ENCODE data around the gene SH2D3C. TPM values are rescaled to one million over a fixed set of nuclear protein-coding genes. Genes with fewer than 3 reads are reported as not detected.

Gene SH2D3C
- total RNA-seq, 1 experiment from 2014 or later, result not detected

GRCh38 chr9:127726871-127727270, 51.6 kb downstream of the SH2D3C start:
- Mint-ChIP-seq H3K36me3 (ENCODE audit: insufficient read depth, unreplicated experiment) (peaks cover 6% of the 10 kb centered on the region), H3K27me3 (ENCODE audit: insufficient read depth, unreplicated experiment) (no peaks in the 10 kb centered on the region), H3K9me3 (ENCODE audit: unreplicated experiment) (no peaks in the 10 kb centered on the region), H3K27ac (ENCODE audit: low read depth, unreplicated experiment) (no peak overlapping the region), H3K4me1 (ENCODE audit: insufficient read depth, unreplicated experiment) (peaks cover 11% of the 10 kb centered on the region), H3K4me3 (ENCODE audit: unreplicated experiment) (no peak overlapping the region)
- intact Hi-C loops (cut with micrococcal nuclease), result no loop called here
- no peak for TF ChIP-seq CTCF (IDR thresholded peaks at IDR 0.05; ENCODE audit: unreplicated experiment)
- ChIA-PET POLR2A (no interaction called here), CTCF (interaction anchor here (0.7 to 3.3 kb wide), 4 partner anchors 9 to 788 kb away, joined by 3 to 12 read pairs (median 4); partner anchors contain the start of gene TOR2A)
- no peak for DNase-seq (ENCODE audit: unreplicated experiment)
- BruUV-seq (replicated peaks), result no TSS peak

GRCh38 chr9:127724012-127724411, 54.5 kb downstream of the SH2D3C start:
- TF ChIP-seq CTCF (IDR thresholded peaks at IDR 0.05; ENCODE audit: unreplicated experiment), result no peak
- H3K4me3 Mint-ChIP-seq (ENCODE audit: unreplicated experiment), result no peak overlapping the region
- ChIA-PET POLR2A (interaction anchor here (0.6 kb wide), 1 partner anchor 231 kb away, joined by 4 read pairs; no protein-coding TSS in a partner anchor), CTCF (interaction anchor here (0.6 to 3.3 kb wide), 3 partner anchors 11 to 135 kb away, joined by 6 to 12 read pairs (median 7); partner anchors contain the start of gene TOR2A)
- no peak for DNase-seq (ENCODE audit: unreplicated experiment)
- no TSS peak for BruUV-seq (replicated peaks)
- no peaks in the 10 kb centered on the region for H3K9me3 Mint-ChIP-seq (ENCODE audit: unreplicated experiment)
- peaks cover 27% of the 10 kb centered on the region for H3K4me1 Mint-ChIP-seq (ENCODE audit: insufficient read depth, unreplicated experiment)
- intact Hi-C loops (cut with micrococcal nuclease), result loop anchor here (5.0 kb wide), 1 partner anchor 112 kb away; the partner anchor contains the start of gene STXBP1
- H3K27me3 Mint-ChIP-seq (ENCODE audit: insufficient read depth, unreplicated experiment), result no peaks in the 10 kb centered on the region
- no peaks in the 10 kb centered on the region for H3K36me3 Mint-ChIP-seq (ENCODE audit: insufficient read depth, unreplicated experiment)
- no peak overlapping the region for H3K27ac Mint-ChIP-seq (ENCODE audit: low read depth, unreplicated experiment)

- DNase-seq (ENCODE audit: unreplicated experiment), result peak; percentile 75
- Mint-ChIP-seq H3K4me3 (ENCODE audit: unreplicated experiment) (no peak overlapping the region), H3K27me3 (ENCODE audit: insufficient read depth, unreplicated experiment) (no peaks in the 10 kb centered on the region), H3K4me1 (ENCODE audit: insufficient read depth, unreplicated experiment) (peaks cover 27% of the 10 kb centered on the region), H3K9me3 (ENCODE audit: unreplicated experiment) (no peaks in the 10 kb centered on the region), H3K27ac (ENCODE audit: low read depth, unreplicated experiment) (no peak overlapping the region), H3K36me3 (ENCODE audit: insufficient read depth, unreplicated experiment) (no peaks in the 10 kb centered on the region)
- ChIA-PET CTCF (interaction anchor here (1.0 to 1.1 kb wide), 2 partner anchors 9 to 12 kb away, joined by 3 to 7 read pairs; partner anchors contain the start of gene TOR2A), POLR2A (interaction anchor here (0.6 kb wide), 1 partner anchor 232 kb away, joined by 4 read pairs; no protein-coding TSS in a partner anchor)
- TF ChIP-seq CTCF (IDR thresholded peaks at IDR 0.05; ENCODE audit: unreplicated experiment), result no peak
- intact Hi-C loops (cut with micrococcal nuclease), result loop anchor here (5.0 kb wide), 1 partner anchor 111 kb away; the partner anchor contains the start of gene STXBP1
- BruUV-seq (replicated peaks), result no TSS peak
Observed at GRCh38 chr9:127723444-127723843, 55.0 kb downstream of the SH2D3C start.

GRCh38 chr9:127723013-127723412, 55.5 kb downstream of the SH2D3C start:
- BruUV-seq (replicated peaks), result no TSS peak
- TF ChIP-seq CTCF (IDR thresholded peaks at IDR 0.05; ENCODE audit: unreplicated experiment), result no peak
- H3K36me3 Mint-ChIP-seq (ENCODE audit: insufficient read depth, unreplicated experiment), result no peaks in the 10 kb centered on the region
- no peaks in the 10 kb centered on the region for H3K27me3 Mint-ChIP-seq (ENCODE audit: insufficient read depth, unreplicated experiment)
- H3K9me3 Mint-ChIP-seq (ENCODE audit: unreplicated experiment), result no peaks in the 10 kb centered on the region
- no peak for DNase-seq (ENCODE audit: unreplicated experiment)
- ChIA-PET POLR2A (no interaction called here), CTCF (interaction anchor here (1.0 to 1.1 kb wide), 2 partner anchors 10 to 12 kb away, joined by 3 to 7 read pairs; partner anchors contain the start of gene TOR2A)
- H3K4me3 Mint-ChIP-seq (ENCODE audit: unreplicated experiment), result no peak overlapping the region
- peaks cover 27% of the 10 kb centered on the region for H3K4me1 Mint-ChIP-seq (ENCODE audit: insufficient read depth, unreplicated experiment)
- H3K27ac Mint-ChIP-seq (ENCODE audit: low read depth, unreplicated experiment), result no peak overlapping the region
- intact Hi-C loops (cut with micrococcal nuclease), result loop anchor here (5.0 kb wide), 1 partner anchor 111 kb away; the partner anchor contains the start of gene STXBP1
